GM18909 (cell line): Measurements from ENCODE around the gene TYW1B.
"Not testable (repeated sequence)": the region's sequence is repeated elsewhere in the genome, so short reads cannot be mapped to it uniquely, and the experiment has no call there.

ENCODE experiments used
- ATAC-seq: cut with Tn5 transposase; IDR thresholded peaks from one replicate; pipeline ENCODE4 v1.9.1; 2021; ENCODE audit warnings: mild to moderate bottlenecking; ENCODE audit not compliant: unreplicated experiment, poor library complexity

Gene TYW1B

GRCh38 chr7:72827839-72828591, at the start of gene TYW1B:
TYW1B (minus strand) TSS chr7:72828200; CDS start chr7:72828075, 125 bp downstream.
- peak; percentile 91 for ATAC-seq

- not testable (repeated sequence) for ATAC-seq
Measured at GRCh38 chr7:72867591-72867990, 39.6 kb upstream of the TYW1B start.

GRCh38 chr7:72858846-72859400, 30.9 kb upstream of the TYW1B start:
- not testable (repeated sequence) for ATAC-seq

GRCh38 chr7:72857925-72858324, 29.9 kb upstream of the TYW1B start:
- not testable (repeated sequence) for ATAC-seq

- ATAC-seq: not testable (repeated sequence)
Measured at GRCh38 chr7:72855261-72855660, 27.3 kb upstream of the TYW1B start.

GRCh38 chr7:72852937-72853336, 24.9 kb upstream of the TYW1B start:
- not testable (repeated sequence) for ATAC-seq

- ATAC-seq: not testable (repeated sequence)
Measured at GRCh38 chr7:72850746-72851145, 22.7 kb upstream of the TYW1B start.

GRCh38 chr7:72844146-72844545, 16.1 kb upstream of the TYW1B start:
- ATAC-seq: not testable (repeated sequence)

- not testable (repeated sequence) for ATAC-seq
Measured at GRCh38 chr7:72843166-72843565, 15.2 kb upstream of the TYW1B start.

GRCh38 chr7:72840966-72841511, 13.0 kb upstream of the TYW1B start:
- ATAC-seq: not testable (repeated sequence)

- ATAC-seq: not testable (repeated sequence)
Measured at GRCh38 chr7:72838315-72838714, 10.3 kb upstream of the TYW1B start.

- ATAC-seq: not testable (repeated sequence)
Measured at GRCh38 chr7:72837291-72837690, 9.3 kb upstream of the TYW1B start.

GRCh38 chr7:72830567-72830966, 2.6 kb upstream of the TYW1B start:
- not testable (repeated sequence) for ATAC-seq

- peak; percentile 28 for ATAC-seq
Measured at GRCh38 chr7:72829687-72830354, 1.8 kb upstream of the TYW1B start.

- ATAC-seq: peak; percentile 57
Measured at GRCh38 chr7:72829291-72829686, 1.3 kb upstream of the TYW1B start.

- not testable (repeated sequence) for ATAC-seq
Measured at GRCh38 chr7:72823765-72824732, 4.0 kb downstream of the TYW1B start.

- ATAC-seq: not testable (repeated sequence)
Measured at GRCh38 chr7:72822497-72822896, 5.5 kb downstream of the TYW1B start.

GRCh38 chr7:72818663-72819361, 9.2 kb downstream of the TYW1B start:
- ATAC-seq: not testable (repeated sequence)

GRCh38 chr7:72817661-72818060, 10.3 kb downstream of the TYW1B start:
- ATAC-seq: not testable (repeated sequence)
